Testis (tissue), 2 donors: ENCODE results near the gene GRIP2.

ENCODE experiments used
- POLR2A ChIP-seq: fragments of 450-650 bp; IDR thresholded peaks from one replicate; pipeline ENCODE4 v1.6.1; 2017; ENCODE audit warnings: antibody characterized with exemption, mild to moderate bottlenecking, moderate library complexity
- TF ChIP-seq, protein P1 (sequence below), 3 experiments: fragments of 450-650 bp in 2 of 3; fragments of 200-600 bp in 1 of 3; sonication (generic) in 1 of 3; IDR thresholded peaks; one replicate each; pipeline ENCODE4 v1.5.1; 2016 to 2019; ENCODE audit warnings: antibody characterized with exemption in 3 of 3, mild to moderate bottlenecking in 2 of 3, moderate library complexity in 1 of 3

DNA sequence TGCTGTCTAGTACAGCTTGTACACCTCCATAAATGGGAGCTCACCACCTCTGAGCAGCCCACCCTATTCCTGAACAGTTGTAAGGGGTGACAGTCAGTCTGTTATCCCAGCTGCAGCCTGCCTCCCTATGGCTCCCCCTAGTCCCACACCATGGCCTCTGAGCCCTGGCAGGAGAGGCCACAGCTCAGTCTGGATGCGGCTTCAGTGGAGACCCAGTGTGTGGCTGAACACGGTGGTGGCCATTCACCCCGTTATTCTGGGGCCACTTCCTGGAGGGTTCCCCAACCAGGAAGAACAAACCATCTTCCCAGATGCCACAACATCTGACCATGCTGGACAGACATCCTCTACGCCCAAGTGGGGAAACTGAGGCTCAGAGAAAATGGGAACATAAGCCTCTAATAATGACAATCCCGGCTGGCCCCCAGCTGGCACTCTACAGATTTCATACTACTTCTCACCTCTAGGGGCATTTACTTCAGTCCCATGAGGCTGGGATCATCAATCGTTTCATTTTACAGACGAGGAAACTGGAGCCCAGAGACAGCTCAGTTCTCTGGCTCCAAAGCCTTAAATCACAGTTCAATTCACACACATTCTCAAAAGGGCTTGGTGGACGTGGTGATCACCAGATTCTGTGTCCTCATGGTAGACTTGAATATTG is 9.2 kb upstream of the GRIP2 start:
- TF ChIP-seq POLR2A = no peak
- TF ChIP-seq, protein P1, sequence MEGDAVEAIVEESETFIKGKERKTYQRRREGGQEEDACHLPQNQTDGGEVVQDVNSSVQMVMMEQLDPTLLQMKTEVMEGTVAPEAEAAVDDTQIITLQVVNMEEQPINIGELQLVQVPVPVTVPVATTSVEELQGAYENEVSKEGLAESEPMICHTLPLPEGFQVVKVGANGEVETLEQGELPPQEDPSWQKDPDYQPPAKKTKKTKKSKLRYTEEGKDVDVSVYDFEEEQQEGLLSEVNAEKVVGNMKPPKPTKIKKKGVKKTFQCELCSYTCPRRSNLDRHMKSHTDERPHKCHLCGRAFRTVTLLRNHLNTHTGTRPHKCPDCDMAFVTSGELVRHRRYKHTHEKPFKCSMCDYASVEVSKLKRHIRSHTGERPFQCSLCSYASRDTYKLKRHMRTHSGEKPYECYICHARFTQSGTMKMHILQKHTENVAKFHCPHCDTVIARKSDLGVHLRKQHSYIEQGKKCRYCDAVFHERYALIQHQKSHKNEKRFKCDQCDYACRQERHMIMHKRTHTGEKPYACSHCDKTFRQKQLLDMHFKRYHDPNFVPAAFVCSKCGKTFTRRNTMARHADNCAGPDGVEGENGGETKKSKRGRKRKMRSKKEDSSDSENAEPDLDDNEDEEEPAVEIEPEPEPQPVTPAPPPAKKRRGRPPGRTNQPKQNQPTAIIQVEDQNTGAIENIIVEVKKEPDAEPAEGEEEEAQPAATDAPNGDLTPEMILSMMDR (IDR thresholded peaks at IDR 0.05) = peak in 2 of 3 experiments; percentile 24 to 28
